Measurements from ENCODE around the gene COL9A1. TPM values are rescaled to one million over a fixed set of nuclear protein-coding genes. Genes with fewer than 3 reads are reported as not detected.

COL9A1 gene
- total RNA-seq, 2 donors from 2014 or later, result 5.8 to 10.0 TPM

GRCh38 chr6:70175770-70176169, 127.1 kb downstream of the COL9A1 start:
- no peak overlapping the region for H3K27ac ChIP-seq (ENCODE audit: low read depth, low read length)
- H3K36me3 ChIP-seq (ENCODE audit: control insufficient read depth, insufficient read depth, low read length), result no peaks in the 10 kb centered on the region
- H3K9ac ChIP-seq (ENCODE audit: extremely low read depth, low read length, poor library complexity, severe bottlenecking), result no peak overlapping the region
- Mint-ChIP-seq H3K4me1 (peaks cover 12% of the 10 kb centered on the region), H3K36me3 (ENCODE audit: low read depth) (no peaks in the 10 kb centered on the region), H3K9me3 (peaks cover 9% of the 10 kb centered on the region), H3K27ac (no peak overlapping the region), H3K4me3 (no peak overlapping the region), H3K27me3 (ENCODE audit: insufficient read depth) (no peaks in the 10 kb centered on the region)
- no peaks in the 10 kb centered on the region for H3K9me3 ChIP-seq (ENCODE audit: control insufficient read depth, low read length)
- H3K4me1 ChIP-seq (ENCODE audit: control insufficient read depth, insufficient read depth, low read length), result no peaks in the 10 kb centered on the region
- 92% methylated on average over 2 of the region's 2 CpGs; no CpG with 5 or more reads in 1 of the 2 experiments for WGBS, 2 experiments (ENCODE audit: insufficient coverage in 1 of 2, insufficient read length in 1 of 2)
- DNase-seq, result no peak
- H3K4me3 ChIP-seq (ENCODE audit: low read length), result no peak overlapping the region
- no peaks in the 10 kb centered on the region for H3K27me3 ChIP-seq (ENCODE audit: control insufficient read depth, insufficient read depth, low read length, poor library complexity, severe bottlenecking)
- TF ChIP-seq CTCF (conservative IDR thresholded peaks at IDR 0.05), result no peak

- H3K27me3 ChIP-seq (ENCODE audit: control insufficient read depth, insufficient read depth, low read length, poor library complexity, severe bottlenecking), result no peaks in the 10 kb centered on the region
- no peak overlapping the region for H3K9ac ChIP-seq (ENCODE audit: extremely low read depth, low read length, poor library complexity, severe bottlenecking)
- WGBS, 2 experiments (ENCODE audit: insufficient coverage in 1 of 2, insufficient read length in 1 of 2), result 74 to 93% methylated on average over 2 of the region's 2 CpGs
- no peaks in the 10 kb centered on the region for H3K36me3 ChIP-seq (ENCODE audit: control insufficient read depth, insufficient read depth, low read length)
- Mint-ChIP-seq H3K9me3 (no peaks in the 10 kb centered on the region), H3K27ac (no peak overlapping the region), H3K4me1 (peaks cover 10% of the 10 kb centered on the region), H3K27me3 (ENCODE audit: insufficient read depth) (no peaks in the 10 kb centered on the region), H3K4me3 (no peak overlapping the region), H3K36me3 (ENCODE audit: low read depth) (no peaks in the 10 kb centered on the region)
- H3K27ac ChIP-seq (ENCODE audit: low read depth, low read length), result no peak overlapping the region
- H3K4me3 ChIP-seq (ENCODE audit: low read length), result no peak overlapping the region
- DNase-seq, result no peak
- no peaks in the 10 kb centered on the region for H3K9me3 ChIP-seq (ENCODE audit: control insufficient read depth, low read length)
- no peak for TF ChIP-seq CTCF (conservative IDR thresholded peaks at IDR 0.05)
- H3K4me1 ChIP-seq (ENCODE audit: control insufficient read depth, insufficient read depth, low read length), result no peaks in the 10 kb centered on the region
These were observed 130.6 kb downstream of the COL9A1 start for GRCh38 chr6:70172252-70172651.

- Mint-ChIP-seq H3K27ac (no peak overlapping the region), H3K4me3 (no peak overlapping the region), H3K9me3 (no peaks in the 10 kb centered on the region), H3K36me3 (ENCODE audit: low read depth) (no peaks in the 10 kb centered on the region), H3K4me1 (peaks cover 7% of the 10 kb centered on the region), H3K27me3 (ENCODE audit: insufficient read depth) (peaks cover 7% of the 10 kb centered on the region)
- Histone ChIP-seq H3K36me3 (ENCODE audit: control insufficient read depth, insufficient read depth, low read length) (no peaks in the 10 kb centered on the region), H3K27me3 (ENCODE audit: control insufficient read depth, insufficient read depth, low read length, poor library complexity, severe bottlenecking) (peaks cover 6% of the 10 kb centered on the region), H3K9me3 (ENCODE audit: control insufficient read depth, low read length) (no peaks in the 10 kb centered on the region), H3K27ac (ENCODE audit: low read depth, low read length) (no peak overlapping the region), H3K4me3 (ENCODE audit: low read length) (no peak overlapping the region), H3K4me1 (ENCODE audit: control insufficient read depth, insufficient read depth, low read length) (no peaks in the 10 kb centered on the region), H3K9ac (ENCODE audit: extremely low read depth, low read length, poor library complexity, severe bottlenecking) (no peak overlapping the region)
- no peak for TF ChIP-seq CTCF (conservative IDR thresholded peaks at IDR 0.05)
- DNase-seq, result no peak
These were observed 131.6 kb downstream of the COL9A1 start for GRCh38 chr6:70171236-70171635.

All from endodermal cell (in vitro differentiated cells).